ENCODE data around the gene CTNNBL1.

CTNNBL1 gene

DNA sequence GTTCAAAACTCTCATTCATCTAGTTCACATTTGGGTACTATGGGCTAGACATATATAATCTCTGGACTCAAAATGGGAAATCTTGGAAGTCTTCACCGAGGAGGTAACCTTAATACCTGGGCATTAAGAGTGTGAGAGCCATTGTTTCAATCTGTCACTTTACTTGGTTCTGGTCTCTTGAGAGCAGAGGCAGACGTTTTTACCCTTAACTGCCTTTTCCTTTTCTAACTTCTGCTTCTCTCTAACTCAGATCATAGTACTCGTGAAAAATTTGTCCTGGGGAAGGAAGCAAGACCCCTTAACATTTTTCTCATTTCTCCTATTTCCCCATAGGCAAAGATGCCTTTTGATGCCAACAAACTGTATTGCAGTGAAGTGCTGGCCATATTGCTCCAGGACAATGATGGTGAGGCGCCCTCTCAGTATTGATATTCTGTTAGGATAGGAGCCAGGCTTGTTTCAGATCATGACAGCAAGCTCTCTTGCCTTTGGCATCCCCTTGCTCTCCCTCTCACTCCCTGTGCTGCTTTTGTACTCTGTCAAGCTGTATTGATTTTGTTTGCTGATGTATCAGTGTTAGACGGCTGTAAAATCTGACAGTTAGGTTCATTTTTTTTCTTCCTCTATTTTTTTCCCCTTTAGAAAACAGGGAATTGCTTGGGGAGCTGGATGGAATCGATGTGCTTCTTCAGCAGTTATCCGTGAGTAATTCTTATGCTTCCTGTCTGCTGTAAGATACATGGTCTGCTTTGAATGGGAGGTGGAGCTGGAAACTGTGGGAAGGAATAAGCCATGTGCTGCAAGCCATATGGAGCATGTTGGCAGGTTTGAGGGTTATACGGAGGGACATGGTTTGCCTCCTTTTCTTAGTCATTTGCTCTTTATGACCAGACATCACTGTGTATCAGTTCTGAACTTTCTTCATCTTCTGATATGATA, 83.5 kb downstream of the CTNNBL1 start:
- DNase-seq (ENCODE audit: low read depth in 2 of 2), result no peak

DNA sequence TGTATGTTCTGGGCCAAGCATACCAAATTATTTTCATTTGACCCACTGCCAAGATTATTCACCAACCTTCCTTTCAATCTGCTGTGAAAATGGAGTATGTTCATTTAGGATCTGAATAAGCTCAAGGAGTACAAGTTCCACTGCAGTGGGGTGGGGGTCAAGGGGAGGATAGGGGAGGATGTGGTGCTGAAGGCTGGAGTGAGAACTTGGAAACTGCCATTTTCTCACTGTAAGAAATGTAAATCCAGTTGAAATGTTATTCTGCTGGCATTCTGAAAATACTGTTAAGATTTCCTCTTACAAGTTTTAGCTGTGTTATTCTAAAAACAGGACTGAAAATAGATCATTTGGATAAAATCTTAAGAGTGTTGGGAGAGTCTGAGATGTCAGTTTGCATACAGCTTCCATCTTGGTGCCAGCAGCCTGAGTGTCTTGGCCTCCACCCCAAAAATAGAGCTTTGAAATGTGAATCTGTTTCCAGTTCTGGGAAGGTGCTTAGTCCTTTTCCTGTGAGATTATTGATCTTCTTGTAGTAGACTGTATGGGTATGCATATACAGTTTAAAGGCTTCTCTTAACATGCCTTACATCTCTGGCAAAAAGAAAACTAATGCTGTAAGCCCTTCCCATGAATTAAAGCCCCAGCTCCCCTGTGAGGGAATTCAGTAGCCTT, 84.3 kb downstream of the CTNNBL1 start:
- DNase-seq (ENCODE audit: low read depth in 2 of 2), result no peak

DNA sequence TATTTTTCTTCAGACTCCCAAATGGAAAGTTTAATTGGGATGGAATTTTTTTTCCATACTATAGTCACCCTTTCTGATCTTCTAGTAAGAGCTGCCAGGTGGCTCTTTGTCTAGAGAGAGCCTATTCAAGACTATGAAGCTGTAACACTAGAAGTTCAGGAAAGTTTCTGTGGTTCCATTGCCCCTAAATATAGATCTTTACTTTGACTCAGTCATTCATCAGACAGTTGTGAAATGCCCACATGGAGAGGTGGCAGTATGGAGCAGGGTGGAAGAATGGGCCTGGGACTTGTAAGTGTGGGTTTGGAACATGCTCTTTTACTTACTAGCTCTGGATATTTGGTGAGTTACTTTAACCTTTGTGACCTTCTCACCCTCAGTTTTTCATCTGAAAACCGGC, 87.8 kb downstream of the CTNNBL1 start:
- DNase-seq (ENCODE audit: low read depth in 2 of 2), result no peak

DNA sequence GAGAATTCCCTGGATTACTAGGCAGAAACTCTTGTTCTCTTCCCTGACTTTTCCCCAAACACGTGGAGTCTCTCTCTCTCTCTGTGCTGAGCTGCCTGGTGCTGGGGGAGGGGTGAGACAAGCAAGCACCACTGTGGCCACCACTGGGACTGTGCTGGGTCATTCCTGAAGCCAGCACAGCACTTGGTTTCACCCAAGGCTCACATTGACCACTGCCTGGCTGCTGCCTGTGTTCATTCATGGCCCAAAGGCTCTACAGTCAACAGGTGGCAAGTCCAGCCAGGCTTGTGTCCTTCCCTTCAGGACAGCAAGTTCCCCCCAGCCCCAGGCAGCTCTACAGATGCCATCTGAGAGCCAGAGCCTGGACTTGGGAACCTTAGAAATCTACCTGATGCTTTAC, 92.2 kb downstream of the CTNNBL1 start:
- no peak for DNase-seq (ENCODE audit: low read depth in 2 of 2)

DNA sequence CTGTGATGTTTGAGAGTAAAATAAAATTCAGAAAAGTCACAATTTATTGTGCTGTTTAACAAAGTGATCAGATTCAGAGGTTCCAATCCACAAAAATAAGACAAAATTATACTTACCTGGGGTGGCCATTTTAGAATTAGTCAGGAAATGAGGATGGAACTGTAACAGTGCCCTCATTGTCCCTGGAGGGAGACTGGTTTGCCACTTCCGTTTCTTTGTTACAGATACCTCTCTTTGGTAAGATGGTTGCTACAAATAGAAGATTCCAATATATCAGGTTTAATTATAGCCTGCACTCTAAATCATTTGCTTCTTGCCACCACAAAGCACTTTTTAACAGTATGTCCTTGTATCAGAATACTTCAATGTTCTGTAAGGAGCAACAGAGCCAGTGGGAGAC, 95.6 kb downstream of the CTNNBL1 start:
- DNase-seq (ENCODE audit: low read depth in 2 of 2), result no peak

DNA sequence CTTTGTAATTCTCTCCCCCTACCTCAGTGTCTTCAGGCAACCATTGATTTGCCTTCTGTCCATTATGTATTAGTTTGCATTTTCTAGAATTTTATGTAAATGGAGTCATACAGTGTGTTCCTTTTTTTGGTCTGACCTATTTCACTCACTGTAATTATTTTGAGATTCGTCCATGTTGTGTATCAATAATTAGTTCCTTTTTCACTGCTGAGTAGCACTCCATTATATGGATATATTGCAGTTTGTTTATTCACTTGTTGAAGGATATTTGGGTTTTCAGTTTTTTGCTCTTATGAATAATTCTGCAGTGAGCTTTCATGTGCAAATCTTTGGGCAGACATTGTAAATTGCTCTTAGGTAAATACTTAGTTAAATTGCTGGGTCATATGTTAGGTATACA, 97.1 kb downstream of the CTNNBL1 start:
- no peak for DNase-seq (ENCODE audit: low read depth in 2 of 2)

DNA sequence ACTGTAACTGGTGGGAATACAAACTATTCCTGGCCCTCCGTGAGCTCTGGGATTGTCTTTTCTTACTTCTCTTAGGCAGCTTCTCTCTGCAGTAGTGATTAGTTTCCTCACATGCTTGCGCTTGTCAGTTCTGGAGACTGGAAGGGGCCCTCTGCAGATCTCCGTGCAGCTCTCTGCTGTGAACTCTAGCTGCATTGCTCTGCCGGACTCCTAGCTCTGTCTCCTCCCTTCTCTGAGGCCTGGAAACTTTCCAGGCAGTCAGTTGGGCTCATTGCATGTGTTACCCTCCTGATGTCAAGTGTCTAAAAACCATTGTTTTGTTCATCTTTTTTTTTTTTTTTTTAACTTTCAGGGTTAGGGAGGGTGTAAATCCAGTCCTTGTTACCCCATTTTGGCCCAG, 102.3 kb downstream of the CTNNBL1 start:
- no peak for DNase-seq (ENCODE audit: low read depth in 2 of 2)

DNA sequence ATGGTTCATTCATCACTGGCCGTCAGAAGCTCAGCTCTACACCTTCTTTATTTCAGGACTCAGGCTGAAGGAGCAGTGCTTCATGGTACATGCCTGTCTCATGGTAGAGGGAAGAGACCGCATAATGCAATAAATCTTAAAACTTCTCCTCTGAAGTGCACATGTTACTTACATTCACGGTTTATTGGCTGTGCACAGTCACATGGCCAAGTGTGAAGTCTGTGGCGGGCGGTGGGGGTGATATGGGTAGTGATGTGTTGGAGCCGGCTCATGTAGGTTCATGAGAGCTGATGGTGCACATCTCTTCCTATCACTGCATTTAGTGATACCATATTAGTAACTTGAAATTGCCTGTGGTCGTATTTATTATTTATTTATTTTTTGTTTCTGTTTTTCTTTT, 102.9 kb downstream of the CTNNBL1 start:
- DNase-seq (ENCODE audit: low read depth in 2 of 2), result no peak

DNA sequence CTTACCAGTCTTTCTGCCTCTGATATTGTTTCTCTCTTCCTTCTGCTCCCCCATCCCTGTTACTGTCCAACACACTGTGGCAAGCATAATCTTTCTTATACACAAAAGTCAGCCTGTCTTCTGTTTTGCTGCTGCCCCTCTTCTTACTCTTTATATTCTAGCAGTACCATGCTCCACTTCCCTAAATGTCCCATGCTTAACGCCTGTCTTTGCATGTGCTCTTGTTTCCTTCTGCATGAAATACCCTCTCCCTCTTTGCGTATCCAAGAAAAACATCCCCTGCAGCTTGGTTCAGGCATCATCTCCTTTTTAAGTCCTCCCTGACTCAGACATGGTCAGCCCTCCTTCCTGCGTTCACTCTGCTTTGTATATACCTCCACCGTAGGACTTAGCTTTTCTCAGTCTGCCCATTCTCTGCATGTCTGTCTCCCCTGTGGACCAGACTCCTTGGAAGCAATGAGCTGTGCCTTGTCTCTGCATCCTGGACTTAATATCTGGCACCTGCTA, 103.9 kb downstream of the CTNNBL1 start:
- no peak for DNase-seq (ENCODE audit: low read depth in 2 of 2)

DNA sequence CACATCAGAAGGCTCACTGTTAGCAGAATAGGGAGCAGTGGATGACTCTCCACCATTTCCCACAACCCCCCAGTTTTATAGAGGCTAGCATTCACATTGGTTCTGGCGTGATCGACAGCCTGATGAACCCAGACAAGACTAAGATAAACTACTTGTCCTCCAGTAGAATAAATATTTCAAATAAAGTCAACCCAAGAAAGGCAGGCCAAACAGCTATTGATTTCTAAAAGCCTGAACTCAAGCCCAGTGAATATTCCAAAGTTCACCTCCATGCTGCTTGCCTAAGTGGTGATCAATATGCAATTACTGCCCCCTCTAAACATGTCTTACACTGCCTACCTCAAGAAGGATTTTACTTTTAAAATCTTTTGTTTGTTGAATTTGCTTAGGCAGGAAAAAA, 104.5 kb downstream of the CTNNBL1 start:
- DNase-seq (ENCODE audit: low read depth in 2 of 2), result no peak

DNA sequence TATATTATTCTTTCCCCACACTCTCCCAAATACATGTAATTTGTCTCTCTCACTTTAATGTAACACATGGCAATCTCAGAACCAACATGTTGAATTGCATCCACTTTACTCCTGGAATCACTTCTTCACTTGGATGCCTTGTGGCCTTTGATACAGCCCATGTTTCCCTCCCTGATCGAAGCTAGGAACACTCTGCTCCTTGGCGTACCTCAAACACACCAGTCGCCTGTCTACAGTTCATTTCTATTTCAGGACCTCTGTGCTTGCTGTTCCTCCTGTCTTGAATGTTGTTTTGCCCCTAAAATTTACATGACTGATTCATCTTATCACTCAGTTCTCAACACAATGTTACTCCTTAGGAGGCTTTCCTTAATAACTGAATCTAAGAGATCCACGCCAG, 106.8 kb downstream of the CTNNBL1 start:
- DNase-seq (ENCODE audit: low read depth in 2 of 2), result no peak

DNA sequence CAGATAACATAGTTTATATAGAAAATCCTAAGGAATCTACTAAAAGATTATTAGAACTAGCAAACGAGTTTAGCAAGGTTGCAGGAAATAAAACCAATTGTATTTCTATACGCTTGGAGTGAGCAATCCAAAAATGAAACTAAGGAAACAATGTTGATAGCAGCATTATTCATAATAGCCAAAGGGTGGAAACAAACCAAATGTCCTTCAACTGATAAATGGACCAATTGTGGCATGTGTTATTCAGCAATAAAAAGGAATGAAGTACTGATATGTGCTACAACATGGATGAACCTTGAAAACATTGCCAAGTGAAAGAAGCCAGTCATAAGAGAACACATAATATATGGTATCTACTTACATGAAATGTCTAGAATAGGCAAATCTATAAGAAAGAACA, 108.1 kb downstream of the CTNNBL1 start:
- no peak for DNase-seq (ENCODE audit: low read depth in 2 of 2)

DNA sequence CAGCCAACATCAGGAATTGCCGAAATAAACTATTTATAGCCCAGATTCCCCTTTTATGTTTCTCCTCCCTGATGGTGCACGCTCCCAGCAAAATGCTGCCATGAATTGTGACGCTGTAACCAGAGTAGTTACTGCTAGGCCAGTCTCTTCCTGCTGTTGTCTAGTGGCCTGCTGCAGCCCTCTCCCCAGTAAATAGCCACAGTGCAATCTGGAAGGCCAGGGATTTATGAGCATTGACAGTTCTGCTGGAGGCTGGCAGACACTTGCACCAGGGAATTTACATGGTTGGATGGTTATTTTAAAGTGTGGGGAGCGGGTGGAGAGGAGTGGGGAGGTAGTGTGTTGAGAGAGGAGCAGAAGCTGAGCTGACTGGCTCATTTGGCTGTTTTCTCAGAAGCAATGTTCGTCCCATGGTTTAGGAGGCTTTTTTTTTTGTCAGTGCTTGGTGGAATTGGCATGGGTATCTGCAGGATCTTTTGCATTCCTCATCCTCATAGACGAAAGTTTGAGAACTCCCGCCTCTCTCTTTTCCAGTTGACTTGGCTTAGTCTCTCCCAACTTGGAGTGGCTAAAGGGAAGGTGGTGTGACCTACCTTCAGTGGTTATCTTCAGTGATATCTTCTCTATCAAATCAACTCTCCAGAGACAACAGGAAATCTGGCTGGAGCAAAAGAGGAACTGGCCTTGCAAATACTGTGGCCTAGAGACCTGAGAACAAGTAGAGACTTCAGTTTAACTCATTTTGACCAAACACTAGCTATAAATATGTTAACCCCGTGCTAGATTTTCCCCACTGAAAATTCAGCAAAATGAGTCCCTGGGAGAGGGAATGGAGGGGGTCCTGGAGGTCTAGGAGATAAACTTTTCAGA, 109.8 kb downstream of the CTNNBL1 start:
- no peak for DNase-seq (ENCODE audit: low read depth in 2 of 2)

DNA sequence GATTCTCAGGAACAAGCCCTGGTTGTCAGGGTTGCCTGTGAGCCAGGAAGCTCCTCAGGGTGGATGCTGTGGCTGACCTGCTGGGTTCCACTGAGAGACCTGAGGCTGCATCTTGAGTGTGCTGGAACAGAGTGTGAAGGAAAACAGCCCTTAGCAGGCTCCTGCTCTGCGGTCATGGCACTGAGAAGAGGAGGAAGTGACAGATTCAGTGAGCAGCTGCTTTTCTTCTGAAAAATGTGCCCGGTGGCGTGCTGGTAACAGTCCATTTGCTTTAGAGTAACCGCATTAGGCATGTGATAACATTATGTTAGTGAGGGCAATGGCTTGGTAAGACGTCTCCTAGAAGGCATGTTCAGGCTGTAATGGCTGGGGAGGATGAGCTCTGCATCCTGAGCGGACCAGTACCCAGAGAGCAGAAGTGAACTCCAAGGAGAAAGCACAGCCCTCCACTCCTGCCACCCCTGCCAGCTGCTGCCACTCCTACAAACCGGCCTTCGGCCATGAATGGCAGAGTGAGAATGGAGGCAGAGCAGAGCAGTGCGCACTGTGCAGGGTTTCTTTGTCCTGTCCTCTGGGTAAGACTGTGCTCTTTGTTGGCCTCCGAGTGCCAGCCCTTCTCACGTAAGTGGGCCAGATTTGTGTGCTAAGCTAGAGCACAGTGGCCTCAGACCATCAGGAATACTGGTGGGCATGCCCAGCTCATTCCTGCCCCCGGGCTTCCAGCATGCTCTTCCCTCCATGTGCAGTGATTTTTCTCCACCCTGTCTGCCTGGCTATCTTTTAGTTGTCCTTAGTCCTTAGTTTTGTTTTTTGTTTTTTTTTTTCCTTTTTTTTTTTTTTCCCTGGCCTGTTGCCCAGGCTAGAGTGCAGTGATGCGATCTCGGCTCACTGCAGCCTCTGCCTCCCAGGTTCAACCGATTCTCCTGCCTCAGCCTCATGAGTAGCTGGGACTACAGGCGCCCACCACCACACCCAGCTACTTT, 111.0 kb downstream of the CTNNBL1 start:
- DNase-seq (ENCODE audit: low read depth in 2 of 2), result no peak

DNA sequence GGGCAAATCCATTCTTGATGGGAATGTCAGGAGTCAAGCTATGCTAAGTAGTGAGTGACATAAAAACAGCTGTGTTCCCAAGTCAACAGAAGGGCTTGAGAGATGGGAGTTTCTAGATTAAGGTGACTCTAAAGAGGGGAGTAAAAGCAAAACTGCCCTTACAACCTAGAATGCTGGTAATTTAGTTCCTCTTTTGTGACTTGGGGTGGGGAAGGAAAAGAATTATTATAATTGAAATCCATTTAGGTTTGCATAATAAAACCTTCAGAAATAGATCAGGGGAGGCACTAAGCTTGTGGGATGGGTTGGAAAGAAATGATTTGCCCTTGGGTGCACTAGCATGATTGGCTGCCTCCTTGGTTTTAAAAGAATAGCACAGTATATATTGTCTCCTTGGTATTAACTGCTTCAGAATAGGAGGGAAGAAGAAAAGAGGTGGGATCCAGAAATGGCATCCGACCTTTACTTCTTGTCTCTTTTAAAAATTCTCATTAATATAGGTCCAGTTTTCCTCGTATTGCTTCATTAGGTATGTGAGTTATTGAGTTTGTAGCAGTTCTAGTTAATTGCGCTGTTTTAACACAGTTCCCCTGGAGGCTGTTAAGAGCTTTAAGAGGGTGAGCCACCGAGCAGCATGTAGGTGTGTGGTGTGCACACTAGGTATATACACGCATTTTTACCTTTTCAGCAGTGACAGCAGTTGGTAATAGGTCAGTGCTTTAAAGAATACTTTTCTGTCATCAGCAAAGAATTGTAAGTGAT, 113.8 kb downstream of the CTNNBL1 start:
- no peak for DNase-seq (ENCODE audit: low read depth in 2 of 2)

DNA sequence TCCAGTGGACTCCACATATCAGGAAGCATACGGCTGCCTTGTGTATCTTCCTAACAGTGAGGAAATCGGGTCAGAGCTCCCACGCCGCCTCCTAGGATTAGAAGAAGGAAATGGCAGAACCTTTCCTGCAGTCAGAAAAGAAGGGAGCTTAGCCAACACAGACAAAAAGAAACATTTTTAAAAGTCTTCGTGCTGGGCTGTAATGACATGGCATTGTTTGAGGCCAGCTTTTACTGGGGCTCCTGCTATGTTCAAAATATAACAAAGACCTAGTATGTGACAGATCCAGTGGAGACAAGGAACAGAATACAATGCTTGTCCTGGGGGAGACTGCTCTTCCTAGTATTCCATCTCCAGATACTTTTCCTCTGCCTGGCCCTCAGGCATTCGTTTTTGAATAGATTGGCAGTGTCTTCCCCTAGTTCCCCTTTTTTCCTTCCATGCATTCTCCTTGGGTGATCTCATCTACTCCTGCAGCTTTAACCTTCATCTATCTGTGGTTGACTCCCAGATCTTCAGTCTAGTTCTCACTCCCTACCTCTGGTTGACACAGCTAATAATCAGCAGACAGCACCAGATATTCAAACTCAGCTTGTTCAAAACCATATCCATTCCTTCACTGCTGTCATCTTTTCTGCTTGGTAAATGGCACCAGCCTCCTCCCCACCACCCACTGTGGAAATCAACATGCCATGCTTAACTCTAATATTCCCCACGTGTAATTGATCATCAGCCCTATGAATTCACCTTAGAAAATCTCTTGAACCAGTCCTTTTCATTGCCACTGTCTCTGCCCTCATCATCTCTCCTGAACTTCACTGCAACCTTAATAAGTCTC, 114.6 kb downstream of the CTNNBL1 start:
- no peak for DNase-seq (ENCODE audit: low read depth in 2 of 2)

DNA sequence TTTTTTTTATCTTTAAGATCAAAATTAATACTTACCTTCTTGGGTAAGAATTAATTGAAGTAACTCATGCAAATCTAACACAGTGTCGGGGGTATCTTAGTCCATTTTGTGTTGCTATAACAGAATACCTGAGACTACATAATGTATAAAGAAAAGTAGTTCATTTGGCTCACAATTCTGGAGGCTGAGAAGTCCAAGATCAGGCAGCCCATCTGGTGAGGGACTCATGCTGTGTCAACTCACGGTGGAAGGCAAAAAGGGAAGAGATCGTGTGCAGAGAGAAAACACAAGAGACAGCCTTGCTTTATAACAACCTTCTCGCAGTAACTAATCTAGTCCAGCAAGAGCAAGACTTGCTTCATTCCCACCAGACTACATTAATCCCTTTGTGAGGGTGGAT, 116.2 kb downstream of the CTNNBL1 start:
- DNase-seq (ENCODE audit: low read depth in 2 of 2), result no peak

DNA sequence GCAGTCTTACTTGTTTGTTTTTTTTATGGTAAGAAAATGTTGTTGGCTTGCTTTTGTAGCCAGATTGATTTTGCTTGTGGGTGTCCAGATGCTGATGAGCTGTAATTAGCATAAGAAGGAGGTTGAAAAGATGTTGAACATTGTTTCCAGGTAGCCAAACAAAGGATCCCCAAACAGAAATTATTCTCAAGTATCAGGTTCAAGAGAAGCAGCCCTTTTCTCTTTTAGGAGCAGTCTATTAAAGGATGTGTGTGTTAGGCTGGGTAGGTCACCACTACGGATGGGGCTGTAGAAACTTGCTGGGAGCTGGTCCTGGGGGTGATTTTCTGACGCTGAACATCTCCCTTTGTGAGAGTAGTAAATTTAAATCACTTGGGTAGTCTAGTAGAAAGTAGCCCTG, 122.2 kb downstream of the CTNNBL1 start:
- DNase-seq (ENCODE audit: low read depth in 2 of 2), result no peak

DNA sequence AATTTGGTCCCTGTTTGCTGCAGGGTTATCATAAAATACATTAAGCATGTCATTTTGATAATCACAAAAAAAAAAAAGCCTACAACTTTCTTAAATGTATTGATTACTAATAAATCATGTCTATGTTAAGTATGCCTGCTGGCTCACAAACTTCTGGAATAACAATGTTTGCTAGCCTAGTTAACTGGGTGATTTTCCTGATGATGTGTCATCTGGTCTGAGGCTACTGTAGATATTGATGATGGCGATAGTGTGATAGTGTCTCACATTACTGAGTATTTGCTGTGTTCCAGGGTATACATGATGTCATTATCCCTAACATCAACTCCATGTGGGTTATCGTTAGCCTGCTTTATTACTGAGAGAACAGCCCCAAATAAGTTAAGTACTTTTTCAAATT, 122.9 kb downstream of the CTNNBL1 start:
- no peak for DNase-seq (ENCODE audit: low read depth in 2 of 2)
